Measurements from ENCODE around the gene HMGA1.

DNA sequence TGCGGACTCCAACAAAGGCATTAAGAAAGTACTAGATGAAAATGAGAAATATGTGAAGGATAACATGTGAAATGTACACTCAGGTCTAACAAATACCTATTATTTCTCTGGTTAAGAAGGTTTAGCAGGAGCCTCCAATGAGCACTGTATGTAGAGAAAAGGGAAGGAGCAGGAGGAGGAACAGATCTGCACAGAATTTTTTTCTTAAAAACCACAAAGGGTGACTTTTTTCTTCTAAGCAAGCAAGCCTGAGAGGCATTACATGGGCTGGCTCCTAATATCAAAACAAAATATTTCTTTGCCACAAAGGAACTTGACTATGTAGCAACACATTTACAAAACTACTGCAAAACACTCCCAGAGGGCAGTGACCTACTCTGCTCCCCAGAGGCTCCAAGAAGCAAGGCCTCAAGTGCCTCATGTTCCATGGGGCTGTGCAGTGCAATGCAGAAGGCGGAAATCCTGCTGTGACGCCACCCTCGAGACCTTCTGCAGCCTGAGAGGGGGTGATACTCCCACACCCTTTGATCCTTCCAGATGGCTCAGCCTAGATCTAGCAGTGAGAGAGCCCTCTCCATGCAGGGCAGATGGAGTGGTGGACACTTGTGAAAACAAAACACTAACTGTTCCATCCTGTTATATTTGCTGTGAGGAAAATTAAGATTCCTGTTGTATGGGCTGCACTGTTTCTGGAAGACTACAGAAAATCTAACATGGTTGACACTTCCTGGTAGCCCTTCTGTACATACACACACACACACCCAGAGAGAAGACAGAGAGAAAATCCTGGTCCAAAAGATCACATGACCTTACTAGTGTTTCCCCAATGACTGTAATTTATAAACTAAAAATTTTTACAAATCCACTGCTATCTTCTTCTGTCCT, 48.1 kb downstream of the HMGA1 start:
- TF ChIP-seq EZH2 (IDR thresholded peaks at IDR 0.05; ENCODE audit: insufficient read depth, poor library complexity, severe bottlenecking) (no peak), EZH2phosphoT487 (IDR thresholded peaks at IDR 0.05; ENCODE audit: insufficient read depth, low read depth) (no peak)
